Bronchial epithelial cell (primary cell): ENCODE results near the gene SLC9A1. TPM values are rescaled to one million over a fixed set of nuclear protein-coding genes. Genes with fewer than 3 reads are reported as not detected.

Experiments used
- DNase-seq: peaks from one replicate; pipeline ENCODE4 v3.0.0-alpha.2; 2010; ENCODE audit warnings: low read depth
- FAIRE-seq: peaks from 2 replicates; lab custom pipeline; 2011; peaks lifted over from hg19 to GRCh38; lab: Jason Lieb, UNC
- H3K27me3 ChIP-seq: 2 replicates; pipeline ENCODE4 v1.5.1; 2011; ENCODE audit warnings: low read length; ENCODE audit not compliant: control insufficient read depth, insufficient read depth
- H3K36me3 ChIP-seq: 2 replicates; pipeline ENCODE4 v1.5.1; 2011; ENCODE audit warnings: low read length; ENCODE audit not compliant: control insufficient read depth, insufficient read depth
- H3K4me3 ChIP-seq: 2 replicates; pipeline ENCODE4 v1.5.1; 2011; ENCODE audit warnings: mild to moderate bottlenecking, low read depth, low read length, control low read depth
- total RNA-seq: library from RNA; depleted of rRNA; stranded (reverse); fragments of >200 nt; gene quantifications from 2 replicates; pipeline ENCODE4 v1.2.1, GENCODE V29; 2014
- TF ChIP-seq, protein P1 (sequence below): IDR thresholded peaks from 2 replicates; pipeline ENCODE4 v1.5.1; 2011; ENCODE audit warnings: mild to moderate bottlenecking, moderate library complexity, low read length, control low read depth, inconsistent platforms; ENCODE audit not compliant: insufficient read depth, severe bottlenecking

SLC9A1 gene
- total RNA-seq, 1 donor from 2014 or later: 5.0 TPM

DNA sequence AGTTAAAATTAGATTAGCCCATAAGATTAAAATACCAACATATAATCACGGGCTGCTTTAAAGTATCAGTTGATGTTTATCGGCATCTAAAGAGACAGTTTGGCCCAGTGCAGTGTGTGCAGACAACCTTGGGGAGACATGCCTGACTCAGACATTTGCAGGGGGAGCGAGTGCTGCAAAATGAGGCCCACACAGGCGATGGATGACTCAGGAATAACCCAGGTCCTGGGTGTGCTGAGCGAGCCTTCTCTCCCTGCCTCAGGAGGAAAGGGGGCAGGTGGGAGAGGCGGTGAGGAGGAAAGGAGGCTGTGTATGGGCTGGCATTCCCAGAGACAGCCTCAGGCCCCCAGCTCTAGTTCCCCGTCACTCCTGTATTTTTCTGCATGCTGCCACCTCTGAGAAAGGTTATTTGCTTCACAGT is 9.0 kb downstream of the SLC9A1 start:
- H3K36me3 ChIP-seq: peaks cover 3% of the 10 kb centered on the region
- no peak overlapping the region for H3K4me3 ChIP-seq
- peak; percentile 79 for DNase-seq
- FAIRE-seq: no peak
- H3K27me3 ChIP-seq: no peaks in the 10 kb centered on the region
- TF ChIP-seq, protein P1, sequence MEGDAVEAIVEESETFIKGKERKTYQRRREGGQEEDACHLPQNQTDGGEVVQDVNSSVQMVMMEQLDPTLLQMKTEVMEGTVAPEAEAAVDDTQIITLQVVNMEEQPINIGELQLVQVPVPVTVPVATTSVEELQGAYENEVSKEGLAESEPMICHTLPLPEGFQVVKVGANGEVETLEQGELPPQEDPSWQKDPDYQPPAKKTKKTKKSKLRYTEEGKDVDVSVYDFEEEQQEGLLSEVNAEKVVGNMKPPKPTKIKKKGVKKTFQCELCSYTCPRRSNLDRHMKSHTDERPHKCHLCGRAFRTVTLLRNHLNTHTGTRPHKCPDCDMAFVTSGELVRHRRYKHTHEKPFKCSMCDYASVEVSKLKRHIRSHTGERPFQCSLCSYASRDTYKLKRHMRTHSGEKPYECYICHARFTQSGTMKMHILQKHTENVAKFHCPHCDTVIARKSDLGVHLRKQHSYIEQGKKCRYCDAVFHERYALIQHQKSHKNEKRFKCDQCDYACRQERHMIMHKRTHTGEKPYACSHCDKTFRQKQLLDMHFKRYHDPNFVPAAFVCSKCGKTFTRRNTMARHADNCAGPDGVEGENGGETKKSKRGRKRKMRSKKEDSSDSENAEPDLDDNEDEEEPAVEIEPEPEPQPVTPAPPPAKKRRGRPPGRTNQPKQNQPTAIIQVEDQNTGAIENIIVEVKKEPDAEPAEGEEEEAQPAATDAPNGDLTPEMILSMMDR: no peak

DNA sequence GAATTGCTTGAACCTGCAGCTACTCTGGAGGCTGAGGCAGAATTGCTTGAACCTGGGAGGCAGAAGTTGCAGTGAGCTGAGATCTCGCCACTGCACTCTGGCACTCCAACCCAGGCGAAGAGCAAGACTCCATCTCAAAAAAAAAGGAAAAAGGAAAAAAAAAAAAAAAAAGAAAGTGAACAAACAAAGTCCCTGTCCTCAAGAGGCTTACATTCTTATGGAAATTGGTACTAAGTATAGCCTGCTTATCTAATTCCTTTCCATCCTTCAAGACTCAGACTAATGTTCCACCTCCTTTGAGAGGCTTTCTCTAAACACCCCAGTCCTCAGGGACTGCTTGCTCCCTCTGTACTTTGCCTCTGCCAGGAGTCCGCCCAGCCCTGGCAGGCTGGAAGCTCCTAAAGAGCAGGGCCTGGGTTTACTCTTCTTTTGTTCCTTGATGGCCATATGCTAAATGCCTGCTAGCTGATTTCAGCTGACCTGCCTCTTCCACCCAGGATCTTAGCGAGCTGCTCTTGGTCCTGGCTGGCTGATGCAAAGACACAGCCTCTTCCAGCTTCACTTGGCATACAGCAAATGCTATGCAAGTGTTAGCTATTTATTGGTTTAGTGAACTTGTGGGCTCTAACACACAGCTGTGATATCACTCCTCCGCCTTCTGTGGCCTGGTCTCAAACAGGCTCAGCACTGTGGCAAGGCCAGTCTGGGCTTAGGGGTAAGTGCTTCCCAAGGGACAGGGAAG is 9.8 kb downstream of the SLC9A1 start:
- no peak for FAIRE-seq
- DNase-seq: no peak
- Histone ChIP-seq H3K27me3 (no peaks in the 10 kb centered on the region), H3K36me3 (peaks cover 3% of the 10 kb centered on the region), H3K4me3 (no peak overlapping the region)
- TF ChIP-seq, protein P1: no peak

- peak; percentile 59 for DNase-seq
- no peaks in the 10 kb centered on the region for H3K27me3 ChIP-seq
- H3K4me3 ChIP-seq: no peak overlapping the region
- peaks cover 2% of the 10 kb centered on the region for H3K36me3 ChIP-seq
- TF ChIP-seq, protein P1: no peak
- FAIRE-seq: no peak
Measured at GRCh38 chr1:27144049-27144748, 10.7 kb downstream of the SLC9A1 start.

DNA sequence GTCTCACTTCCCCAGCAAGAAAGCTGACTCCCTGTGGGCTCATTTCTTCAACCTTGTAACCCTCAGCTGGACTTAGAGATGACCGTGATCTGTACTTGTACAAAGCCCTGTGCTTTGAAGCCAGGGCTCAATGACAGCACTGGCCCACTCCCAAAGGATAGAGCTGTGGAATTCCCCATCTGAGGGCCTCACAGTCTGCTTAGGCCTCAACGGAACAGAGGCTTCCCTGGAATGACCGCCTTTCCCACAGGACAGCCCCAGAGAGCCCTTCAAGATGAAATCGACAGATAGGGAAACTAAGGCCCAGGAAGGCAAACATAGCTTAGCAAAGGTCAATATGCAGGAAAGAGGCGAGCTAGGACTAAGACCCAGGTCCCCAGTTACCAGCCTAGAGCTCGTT is 11.5 kb downstream of the SLC9A1 start:
- no peak overlapping the region for H3K4me3 ChIP-seq
- DNase-seq (no peak), FAIRE-seq (no peak)
- no peaks in the 10 kb centered on the region for H3K27me3 ChIP-seq
- no peaks in the 10 kb centered on the region for H3K36me3 ChIP-seq
- TF ChIP-seq, protein P1: no peak

DNA sequence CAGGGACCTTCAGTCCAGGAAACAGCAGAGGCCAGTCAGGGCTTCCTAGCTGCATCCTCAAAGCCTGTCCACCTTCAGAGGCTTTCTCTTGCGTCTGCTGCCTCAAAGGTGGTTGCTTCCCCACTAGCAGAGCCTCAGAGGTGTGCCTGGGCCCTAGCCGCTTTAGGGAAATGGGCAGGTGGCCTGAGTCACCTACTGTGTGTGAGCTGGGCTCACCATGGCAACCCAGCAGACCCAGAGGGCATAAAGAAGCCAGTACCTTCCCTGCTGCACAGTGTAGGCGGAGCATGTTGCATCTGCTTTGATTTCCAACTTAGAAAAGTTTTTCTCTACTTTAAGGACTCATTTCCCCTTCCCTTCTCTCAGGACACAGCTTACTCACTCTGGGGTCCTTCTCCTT is 12.5 kb downstream of the SLC9A1 start:
- DNase-seq (peak; percentile 91), FAIRE-seq (no peak)
- H3K4me3 ChIP-seq: no peak overlapping the region

More for the DNA sequence above, 12.5 kb downstream of the SLC9A1 start:
- Histone ChIP-seq H3K36me3 (peaks cover 1% of the 10 kb centered on the region), H3K27me3 (no peaks in the 10 kb centered on the region)
- TF ChIP-seq, protein P1: no peak
